Coronary artery (tissue), 2 donors: ENCODE results near the gene ASIC2.

ENCODE experiments used
- DNase-seq: peaks from one replicate; pipeline ENCODE4 v3.0.0-alpha.2; 2017; ENCODE audit warnings: low spot score
- H3K27ac ChIP-seq, 2 donors: fragments of 200-600 bp; sonication (generic); one replicate each; pipeline ENCODE4 v1.5.1; 2016 to 2019
- H3K4me3 ChIP-seq: fragments of 200-600 bp; sonication (generic); 2 replicates; pipeline ENCODE4 v1.5.1; 2016; ENCODE audit warnings: mild to moderate bottlenecking, moderate library complexity
- TF ChIP-seq, protein P1 (sequence below): fragments of 200-600 bp; sonication (generic); IDR thresholded peaks from one replicate; pipeline ENCODE4 v1.5.1; 2019; ENCODE audit warnings: antibody characterized with exemption

Gene ASIC2

GRCh38 chr17:33300241-33300640, 7.1 kb upstream of the ASIC2 start:
- Histone ChIP-seq H3K4me3 (no peak overlapping the region), H3K27ac (no peak overlapping the region)
- TF ChIP-seq, protein P1, sequence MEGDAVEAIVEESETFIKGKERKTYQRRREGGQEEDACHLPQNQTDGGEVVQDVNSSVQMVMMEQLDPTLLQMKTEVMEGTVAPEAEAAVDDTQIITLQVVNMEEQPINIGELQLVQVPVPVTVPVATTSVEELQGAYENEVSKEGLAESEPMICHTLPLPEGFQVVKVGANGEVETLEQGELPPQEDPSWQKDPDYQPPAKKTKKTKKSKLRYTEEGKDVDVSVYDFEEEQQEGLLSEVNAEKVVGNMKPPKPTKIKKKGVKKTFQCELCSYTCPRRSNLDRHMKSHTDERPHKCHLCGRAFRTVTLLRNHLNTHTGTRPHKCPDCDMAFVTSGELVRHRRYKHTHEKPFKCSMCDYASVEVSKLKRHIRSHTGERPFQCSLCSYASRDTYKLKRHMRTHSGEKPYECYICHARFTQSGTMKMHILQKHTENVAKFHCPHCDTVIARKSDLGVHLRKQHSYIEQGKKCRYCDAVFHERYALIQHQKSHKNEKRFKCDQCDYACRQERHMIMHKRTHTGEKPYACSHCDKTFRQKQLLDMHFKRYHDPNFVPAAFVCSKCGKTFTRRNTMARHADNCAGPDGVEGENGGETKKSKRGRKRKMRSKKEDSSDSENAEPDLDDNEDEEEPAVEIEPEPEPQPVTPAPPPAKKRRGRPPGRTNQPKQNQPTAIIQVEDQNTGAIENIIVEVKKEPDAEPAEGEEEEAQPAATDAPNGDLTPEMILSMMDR: no peak
- DNase-seq: no peak

GRCh38 chr17:33299115-33299514, 6.0 kb upstream of the ASIC2 start:
- H3K27ac ChIP-seq: no peak overlapping the region
- DNase-seq: no peak
- no peak overlapping the region for H3K4me3 ChIP-seq
- TF ChIP-seq, protein P1: no peak

GRCh38 chr17:33297643-33298042, 4.5 kb upstream of the ASIC2 start:
- no peak for DNase-seq
- no peak overlapping the region for H3K4me3 ChIP-seq
- no peak overlapping the region for H3K27ac ChIP-seq
- TF ChIP-seq, protein P1: no peak

DNA sequence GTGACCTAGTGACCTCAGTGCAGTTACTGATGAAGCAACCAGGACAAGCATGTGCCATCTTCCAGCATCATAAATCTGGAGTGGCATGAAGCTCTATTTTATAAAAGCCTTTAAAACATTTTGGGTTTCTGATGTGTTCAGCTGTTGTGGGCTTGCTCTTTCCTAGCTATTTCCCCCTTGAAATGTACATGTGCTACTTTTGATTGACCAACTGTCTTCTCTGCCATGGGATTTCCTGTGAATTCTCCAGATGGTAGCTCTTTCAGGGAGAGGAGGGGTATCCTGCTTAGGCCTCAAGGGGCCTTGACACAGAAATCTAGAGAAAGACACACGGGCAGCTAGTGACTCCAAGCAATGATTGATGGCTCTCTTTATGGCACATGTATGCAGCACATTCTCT, 1.9 kb upstream of the ASIC2 start:
- no peak for DNase-seq
- Histone ChIP-seq H3K27ac (no peak overlapping the region), H3K4me3 (no peak overlapping the region)
- TF ChIP-seq, protein P1: no peak

DNA sequence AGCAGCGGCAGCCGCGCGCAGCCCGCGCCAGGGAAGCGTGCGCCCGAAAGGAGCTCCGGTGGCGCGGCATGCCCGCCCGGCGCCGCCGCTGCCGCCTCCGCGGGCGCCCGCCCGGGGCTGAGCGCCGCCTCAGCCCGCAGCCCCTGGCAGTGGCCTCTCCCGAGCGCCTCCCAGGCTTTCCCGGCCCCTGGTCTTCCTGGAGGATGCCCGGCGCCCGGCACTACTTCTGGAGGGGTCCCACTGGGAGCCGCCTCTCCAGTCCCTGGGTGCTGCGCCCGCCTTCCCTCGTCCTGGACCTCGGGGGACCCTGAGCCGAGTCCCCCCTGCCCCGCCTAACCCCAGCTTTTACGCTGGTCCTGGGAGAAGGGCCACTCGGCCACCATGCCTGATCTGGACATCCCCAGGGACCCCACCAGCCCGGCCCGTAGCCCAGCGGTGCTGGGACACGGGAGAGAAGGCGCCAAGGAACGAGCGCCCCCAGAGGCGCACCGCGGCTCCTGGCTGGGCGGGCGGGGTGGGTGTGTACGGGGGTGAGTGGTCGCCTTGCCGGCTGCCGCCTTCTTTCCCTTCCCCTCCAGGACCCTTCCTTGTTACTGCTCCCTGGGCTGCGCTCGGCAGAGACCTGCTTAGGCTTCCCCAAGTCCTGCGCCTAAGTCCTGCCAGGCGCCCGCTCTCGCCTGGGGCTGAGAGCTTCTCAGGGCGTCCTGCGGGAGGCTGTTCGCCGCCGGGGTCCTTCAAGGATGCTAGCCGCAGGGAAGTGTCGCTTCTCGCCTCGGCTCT, 704 bp downstream of the ASIC2 start:
- Histone ChIP-seq H3K27ac (no peak overlapping the region), H3K4me3 (peak overlapping the region; percentile 67)
- TF ChIP-seq, protein P1: no peak
- no peak for DNase-seq

DNA sequence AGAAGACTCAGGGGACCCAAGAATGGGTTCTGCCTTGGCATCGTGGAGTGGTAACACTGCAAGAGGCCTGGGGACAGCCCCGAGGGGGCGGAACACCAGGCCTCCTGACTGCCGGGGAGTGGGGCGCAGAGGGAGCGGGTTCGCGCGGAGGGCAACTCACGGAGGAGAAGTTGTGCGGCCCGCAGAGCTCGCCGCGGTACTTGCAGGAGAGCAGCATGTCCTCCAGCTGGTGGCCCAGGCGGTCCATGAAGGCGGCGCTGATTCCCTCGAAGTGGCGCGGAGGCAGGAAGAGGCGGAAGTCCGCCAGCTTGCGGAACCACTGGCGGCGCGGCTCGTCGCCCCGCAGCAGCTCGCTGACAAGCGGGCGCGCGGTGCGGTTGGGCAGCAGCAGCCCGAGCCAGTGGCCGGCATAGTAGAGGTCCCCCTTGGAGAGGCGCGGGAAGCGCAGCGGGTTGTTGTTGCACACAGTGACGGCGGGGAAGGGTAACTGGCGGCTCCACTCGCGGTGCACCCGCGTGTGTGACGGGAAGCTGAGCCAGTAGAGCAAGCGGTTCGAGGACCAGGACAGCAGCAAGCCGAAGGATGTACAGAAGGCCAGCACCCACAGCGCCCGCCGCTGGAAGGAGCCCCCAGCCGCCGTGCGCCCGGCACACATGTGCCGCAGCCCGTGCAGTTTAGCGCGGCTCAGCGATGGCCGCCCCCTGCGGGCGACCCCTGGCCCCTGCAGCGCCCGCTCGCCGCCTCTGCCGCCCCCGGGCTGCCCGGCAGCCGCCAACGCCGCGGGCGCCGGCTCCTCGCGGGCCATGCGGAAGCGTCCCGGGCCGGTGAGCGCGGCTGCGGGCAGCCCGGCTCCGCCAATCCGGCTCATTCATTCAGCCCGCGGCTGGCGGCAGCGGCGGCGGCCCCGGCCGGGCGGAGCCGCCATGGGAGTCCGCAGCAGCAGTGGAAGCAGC, 1.6 kb downstream of the ASIC2 start:
- TF ChIP-seq, protein P1: no peak
- H3K27ac ChIP-seq: no peak overlapping the region
- H3K4me3 ChIP-seq: peak overlapping the region; percentile 67
- DNase-seq: no peak
